ENCODE data around the gene PLA2G4F. TPM values are rescaled to one million over a fixed set of nuclear protein-coding genes. Genes with fewer than 3 reads are reported as not detected.

The PLA2G4F gene
- total RNA-seq, 4 donors from 2014 or later: not detected

- TF ChIP-seq CTCF (IDR thresholded peaks at IDR 0.05; ENCODE audit: low read depth): no peak
Observed at GRCh38 chr15:42165106-42165505, 8.7 kb upstream of the PLA2G4F start.

- TF ChIP-seq CTCF (IDR thresholded peaks at IDR 0.05; ENCODE audit: low read depth): no peak
Observed at GRCh38 chr15:42163947-42164550, 7.6 kb upstream of the PLA2G4F start.

- TF ChIP-seq CTCF (IDR thresholded peaks at IDR 0.05; ENCODE audit: low read depth): no peak
Observed at GRCh38 chr15:42163291-42163690, 6.9 kb upstream of the PLA2G4F start.

GRCh38 chr15:42160136-42160535 is 3.7 kb upstream of the PLA2G4F start:
- no peak for TF ChIP-seq CTCF (IDR thresholded peaks at IDR 0.05; ENCODE audit: low read depth)

GRCh38 chr15:42159381-42160015 is 3.1 kb upstream of the PLA2G4F start:
- no peak for TF ChIP-seq CTCF (IDR thresholded peaks at IDR 0.05; ENCODE audit: low read depth)

GRCh38 chr15:42158941-42159340 is 2.5 kb upstream of the PLA2G4F start:
- TF ChIP-seq CTCF (IDR thresholded peaks at IDR 0.05; ENCODE audit: low read depth): no peak

- no peak for TF ChIP-seq CTCF (IDR thresholded peaks at IDR 0.05; ENCODE audit: low read depth)
Observed at GRCh38 chr15:42157981-42158765, 1.7 kb upstream of the PLA2G4F start.

Data from subcutaneous adipose tissue (tissue), 4 donors.